BJ (cell line): ENCODE measurements around the gene CFAP54. TPM values are rescaled to one million over a fixed set of nuclear protein-coding genes. Genes with fewer than 3 reads are reported as not detected.
A peak's percentile ranks its signal among the peaks of the same experiment; 100 is the strongest.

Source experiments
- CTCF ChIA-PET: fragments of 350-600 bp; formaldehyde crosslinking; extraction: SDS; loops from one replicate; lab custom pipeline; 2021; ENCODE audit warnings: antibody characterized with exemption, inconsistent platforms; lab: Yijun Ruan, JAX
- POLR2A ChIA-PET: fragments of 300-600 bp; sonication (Branson Sonifier 250); formaldehyde crosslinking; extraction: SDS; loops from one replicate; lab custom pipeline; 2021; ENCODE audit warnings: antibody characterized with exemption; lab: Charles Lee
- DNase-seq: peaks from one replicate; pipeline ENCODE4 v3.0.0-alpha.2; 2011; ENCODE audit warnings: low read depth
- H3K27me3 ChIP-seq: 2 replicates; pipeline ENCODE4 v1.6.0; 2011; ENCODE audit warnings: low read length; ENCODE audit not compliant: control insufficient read depth, insufficient read depth
- H3K36me3 ChIP-seq: 2 replicates; pipeline ENCODE4 v1.5.1; 2011; ENCODE audit warnings: low read length; ENCODE audit not compliant: control insufficient read depth, insufficient read depth
- H3K4me3 ChIP-seq: 2 replicates; pipeline ENCODE4 v1.5.1; 2011; ENCODE audit warnings: low read depth, mild to moderate bottlenecking, control low read depth, low read length
- CTCF ChIP-seq: IDR thresholded peaks from 2 replicates; pipeline ENCODE4 v1.5.1; 2011; ENCODE audit warnings: low read depth, mild to moderate bottlenecking, control low read depth, inconsistent platforms, low read length, moderate library complexity; ENCODE audit not compliant: insufficient read depth
- polyA plus RNA-seq: library from polyadenylated mRNA; depleted of rRNA; stranded (reverse); fragments of >200 nt; gene quantifications from 2 replicates; pipeline ENCODE4 v1.2.3, GENCODE V29; 2011

CFAP54 gene
- polyA plus RNA-seq, 1 experiment = 0.38 TPM

- Histone ChIP-seq H3K27me3 (no peaks in the 10 kb centered on the region), H3K36me3 (no peaks in the 10 kb centered on the region), H3K4me3 (no peak overlapping the region)
- ChIA-PET CTCF (interaction anchor here (0.8 to 1.5 kb wide), 3 partner anchors 21 to 102 kb away, joined by 3 to 4 read pairs (median 3); no protein-coding TSS in a partner anchor), POLR2A (interaction anchor here (0.6 kb wide), 1 partner anchor 974 kb away, joined by 3 read pairs; no protein-coding TSS in a partner anchor)
- DNase-seq = no peak
- no peak for TF ChIP-seq CTCF
Observed at GRCh38 chr12:96882862-96883261, 393.5 kb downstream of the CFAP54 start.

- Histone ChIP-seq H3K27me3 (no peaks in the 10 kb centered on the region), H3K36me3 (no peaks in the 10 kb centered on the region), H3K4me3 (no peak overlapping the region)
- CTCF ChIA-PET = interaction anchor here (0.8 to 1.5 kb wide), 3 partner anchors 20 to 101 kb away, joined by 3 to 4 read pairs (median 3); no protein-coding TSS in a partner anchor
- DNase-seq = no peak
- POLR2A ChIA-PET = no interaction called here
- TF ChIP-seq CTCF = no peak
Observed at GRCh38 chr12:96883571-96883970, 394.2 kb downstream of the CFAP54 start.

- TF ChIP-seq CTCF = no peak
- Histone ChIP-seq H3K4me3 (no peak overlapping the region), H3K36me3 (no peaks in the 10 kb centered on the region), H3K27me3 (no peaks in the 10 kb centered on the region)
- CTCF ChIA-PET = no interaction called here
- DNase-seq = no peak
- POLR2A ChIA-PET = no interaction called here
Observed at GRCh38 chr12:96886998-96887677, 397.8 kb downstream of the CFAP54 start.

GRCh38 chr12:96889273-96889933 is 400.0 kb downstream of the CFAP54 start:
- POLR2A ChIA-PET = no interaction called here
- no peak overlapping the region for H3K4me3 ChIP-seq
- no peak for TF ChIP-seq CTCF
- H3K27me3 ChIP-seq = no peaks in the 10 kb centered on the region
- H3K36me3 ChIP-seq = no peaks in the 10 kb centered on the region
- CTCF ChIA-PET = interaction anchor here (0.6 to 1.3 kb wide), 3 partner anchors 20 to 344 kb away, joined by 3 read pairs; no protein-coding TSS in a partner anchor
- peak; percentile 54 for DNase-seq

GRCh38 chr12:96890331-96890730 is 401.0 kb downstream of the CFAP54 start:
- ChIA-PET CTCF (interaction anchor here (0.8 to 1.3 kb wide), 3 partner anchors 17 to 23 kb away, joined by 3 read pairs; no protein-coding TSS in a partner anchor), POLR2A (interaction anchor here (0.6 kb wide), 1 partner anchor 46 kb away, joined by 3 read pairs; no protein-coding TSS in a partner anchor)
- no peak overlapping the region for H3K4me3 ChIP-seq
- no peaks in the 10 kb centered on the region for H3K36me3 ChIP-seq
- no peak for TF ChIP-seq CTCF
- DNase-seq = no peak
- no peaks in the 10 kb centered on the region for H3K27me3 ChIP-seq
